ENCODE data around the gene COLEC11. TPM values are rescaled to one million over a fixed set of nuclear protein-coding genes. Genes with fewer than 3 reads are reported as not detected.

The COLEC11 gene
- total and polyA plus RNA-seq, 2 of the 13 experiments (the other 11 are each of a cell fraction or from before 2014, with no cell fraction given): 1.5 to 3.0 TPM

DNA sequence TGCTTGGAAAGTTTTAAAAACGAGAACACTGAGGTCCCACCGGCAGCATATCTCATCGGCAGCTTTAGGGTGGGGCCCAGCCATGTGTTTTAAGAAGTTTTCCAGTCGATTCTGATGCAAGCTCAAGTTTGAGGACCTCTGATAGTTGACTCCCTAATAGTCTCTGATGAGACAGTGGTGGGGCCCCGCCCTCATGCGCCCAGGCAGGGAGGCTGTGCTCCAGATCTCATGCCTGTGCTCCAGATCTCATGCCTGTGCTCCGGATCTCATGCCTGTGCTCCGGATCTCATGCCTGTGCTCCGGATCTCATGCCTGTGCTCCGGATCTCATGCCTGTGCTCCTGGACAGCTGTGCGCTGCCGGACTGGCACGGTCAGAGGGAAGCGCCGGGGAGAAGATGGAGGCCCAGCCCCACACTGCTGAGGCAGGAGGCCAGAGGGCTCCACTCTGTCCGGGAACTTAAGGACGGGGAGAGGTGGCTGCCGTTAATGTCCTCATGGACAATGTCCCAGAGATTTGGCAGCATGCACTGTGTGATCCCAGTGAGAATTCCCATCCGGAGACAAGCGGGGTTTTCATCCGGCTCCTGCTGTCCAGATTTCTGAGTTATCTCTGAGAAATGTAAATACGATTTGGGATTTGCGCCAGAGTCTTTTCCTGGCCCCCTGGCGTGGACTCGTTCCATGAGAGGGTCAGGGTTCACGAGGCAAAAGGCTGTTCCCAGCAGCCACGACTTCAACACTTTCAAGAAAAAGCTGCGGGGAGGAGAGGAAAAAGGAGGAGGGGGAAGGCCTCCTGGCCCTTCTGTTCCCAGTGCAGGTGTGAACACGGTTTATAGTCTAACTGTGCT, 9.4 kb upstream of the COLEC11 start (continued):
- TF ChIP-seq, protein P1, sequence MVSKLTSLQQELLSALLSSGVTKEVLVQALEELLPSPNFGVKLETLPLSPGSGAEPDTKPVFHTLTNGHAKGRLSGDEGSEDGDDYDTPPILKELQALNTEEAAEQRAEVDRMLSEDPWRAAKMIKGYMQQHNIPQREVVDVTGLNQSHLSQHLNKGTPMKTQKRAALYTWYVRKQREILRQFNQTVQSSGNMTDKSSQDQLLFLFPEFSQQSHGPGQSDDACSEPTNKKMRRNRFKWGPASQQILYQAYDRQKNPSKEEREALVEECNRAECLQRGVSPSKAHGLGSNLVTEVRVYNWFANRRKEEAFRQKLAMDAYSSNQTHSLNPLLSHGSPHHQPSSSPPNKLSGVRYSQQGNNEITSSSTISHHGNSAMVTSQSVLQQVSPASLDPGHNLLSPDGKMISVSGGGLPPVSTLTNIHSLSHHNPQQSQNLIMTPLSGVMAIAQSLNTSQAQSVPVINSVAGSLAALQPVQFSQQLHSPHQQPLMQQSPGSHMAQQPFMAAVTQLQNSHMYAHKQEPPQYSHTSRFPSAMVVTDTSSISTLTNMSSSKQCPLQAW (CRISPR knock-in tag; IDR thresholded peaks at IDR 0.05): peak; percentile 22; the same call in 1 of the 2 replicates
- no peak for TF ChIP-seq NCOA1 (CRISPR knock-in tag; IDR thresholded peaks at IDR 0.05)
- TF ChIP-seq, protein P2, sequence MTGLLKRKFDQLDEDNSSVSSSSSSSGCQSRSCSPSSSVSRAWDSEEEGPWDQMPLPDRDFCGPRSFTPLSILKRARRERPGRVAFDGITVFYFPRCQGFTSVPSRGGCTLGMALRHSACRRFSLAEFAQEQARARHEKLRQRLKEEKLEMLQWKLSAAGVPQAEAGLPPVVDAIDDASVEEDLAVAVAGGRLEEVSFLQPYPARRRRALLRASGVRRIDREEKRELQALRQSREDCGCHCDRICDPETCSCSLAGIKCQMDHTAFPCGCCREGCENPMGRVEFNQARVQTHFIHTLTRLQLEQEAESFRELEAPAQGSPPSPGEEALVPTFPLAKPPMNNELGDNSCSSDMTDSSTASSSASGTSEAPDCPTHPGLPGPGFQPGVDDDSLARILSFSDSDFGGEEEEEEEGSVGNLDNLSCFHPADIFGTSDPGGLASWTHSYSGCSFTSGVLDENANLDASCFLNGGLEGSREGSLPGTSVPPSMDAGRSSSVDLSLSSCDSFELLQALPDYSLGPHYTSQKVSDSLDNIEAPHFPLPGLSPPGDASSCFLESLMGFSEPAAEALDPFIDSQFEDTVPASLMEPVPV (CRISPR knock-in tag; IDR thresholded peaks at IDR 0.05): peak; percentile 33; the same call in 1 of the 2 replicates
- TF ChIP-seq DNMT1 (CRISPR knock-in tag; IDR thresholded peaks at IDR 0.05): no peak
- TF ChIP-seq, protein P3, sequence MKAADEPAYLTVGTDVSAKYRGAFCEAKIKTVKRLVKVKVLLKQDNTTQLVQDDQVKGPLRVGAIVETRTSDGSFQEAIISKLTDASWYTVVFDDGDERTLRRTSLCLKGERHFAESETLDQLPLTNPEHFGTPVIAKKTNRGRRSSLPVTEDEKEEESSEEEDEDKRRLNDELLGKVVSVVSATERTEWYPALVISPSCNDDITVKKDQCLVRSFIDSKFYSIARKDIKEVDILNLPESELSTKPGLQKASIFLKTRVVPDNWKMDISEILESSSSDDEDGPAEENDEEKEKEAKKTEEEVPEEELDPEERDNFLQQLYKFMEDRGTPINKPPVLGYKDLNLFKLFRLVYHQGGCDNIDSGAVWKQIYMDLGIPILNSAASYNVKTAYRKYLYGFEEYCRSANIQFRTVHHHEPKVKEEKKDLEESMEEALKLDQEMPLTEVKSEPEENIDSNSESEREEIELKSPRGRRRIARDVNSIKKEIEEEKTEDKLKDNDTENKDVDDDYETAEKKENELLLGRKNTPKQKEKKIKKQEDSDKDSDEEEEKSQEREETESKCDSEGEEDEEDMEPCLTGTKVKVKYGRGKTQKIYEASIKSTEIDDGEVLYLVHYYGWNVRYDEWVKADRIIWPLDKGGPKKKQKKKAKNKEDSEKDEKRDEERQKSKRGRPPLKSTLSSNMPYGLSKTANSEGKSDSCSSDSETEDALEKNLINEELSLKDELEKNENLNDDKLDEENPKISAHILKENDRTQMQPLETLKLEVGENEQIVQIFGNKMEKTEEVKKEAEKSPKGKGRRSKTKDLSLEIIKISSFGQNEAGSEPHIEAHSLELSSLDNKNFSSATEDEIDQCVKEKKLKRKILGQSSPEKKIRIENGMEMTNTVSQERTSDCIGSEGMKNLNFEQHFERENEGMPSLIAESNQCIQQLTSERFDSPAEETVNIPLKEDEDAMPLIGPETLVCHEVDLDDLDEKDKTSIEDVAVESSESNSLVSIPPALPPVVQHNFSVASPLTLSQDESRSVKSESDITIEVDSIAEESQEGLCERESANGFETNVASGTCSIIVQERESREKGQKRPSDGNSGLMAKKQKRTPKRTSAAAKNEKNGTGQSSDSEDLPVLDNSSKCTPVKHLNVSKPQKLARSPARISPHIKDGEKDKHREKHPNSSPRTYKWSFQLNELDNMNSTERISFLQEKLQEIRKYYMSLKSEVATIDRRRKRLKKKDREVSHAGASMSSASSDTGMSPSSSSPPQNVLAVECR (CRISPR knock-in tag; IDR thresholded peaks at IDR 0.05; ENCODE audit: borderline replicate concordance): peak; percentile 73; the same call in 1 of the 2 replicates
- no peak for TF ChIP-seq ZNF251 (CRISPR knock-in tag; IDR thresholded peaks at IDR 0.05)
- no peak for TF ChIP-seq HOXD1 (CRISPR knock-in tag; IDR thresholded peaks at IDR 0.05)
- TF ChIP-seq, protein P4, sequence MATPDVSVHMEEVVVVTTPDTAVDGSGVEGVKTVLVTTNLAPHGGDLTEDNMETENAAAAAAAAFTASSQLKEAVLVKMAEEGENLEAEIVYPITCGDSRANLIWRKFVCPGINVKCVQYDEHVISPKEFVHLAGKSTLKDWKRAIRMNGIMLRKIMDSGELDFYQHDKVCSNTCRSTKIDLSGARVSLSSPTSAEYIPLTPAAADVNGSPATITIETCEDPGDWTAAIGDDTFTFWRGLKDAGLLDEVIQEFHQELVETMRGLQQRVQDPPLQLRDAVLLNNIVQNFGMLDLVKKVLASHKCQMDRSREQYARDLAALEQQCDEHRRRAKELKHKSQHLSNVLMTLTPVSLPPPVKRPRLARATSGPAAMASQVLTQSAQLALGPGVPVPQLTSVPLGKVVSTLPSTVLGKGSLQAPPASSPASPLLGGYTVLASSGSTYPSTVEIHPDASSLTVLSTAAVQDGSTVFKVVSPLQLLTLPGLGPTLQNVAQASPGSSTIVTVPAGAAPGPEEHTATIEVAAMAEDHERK (CRISPR knock-in tag; IDR thresholded peaks at IDR 0.05; ENCODE audit: low read depth): no peak
- no peak for TF ChIP-seq ZNF713 (CRISPR knock-in tag; IDR thresholded peaks at IDR 0.05)
- TF ChIP-seq, protein P5, sequence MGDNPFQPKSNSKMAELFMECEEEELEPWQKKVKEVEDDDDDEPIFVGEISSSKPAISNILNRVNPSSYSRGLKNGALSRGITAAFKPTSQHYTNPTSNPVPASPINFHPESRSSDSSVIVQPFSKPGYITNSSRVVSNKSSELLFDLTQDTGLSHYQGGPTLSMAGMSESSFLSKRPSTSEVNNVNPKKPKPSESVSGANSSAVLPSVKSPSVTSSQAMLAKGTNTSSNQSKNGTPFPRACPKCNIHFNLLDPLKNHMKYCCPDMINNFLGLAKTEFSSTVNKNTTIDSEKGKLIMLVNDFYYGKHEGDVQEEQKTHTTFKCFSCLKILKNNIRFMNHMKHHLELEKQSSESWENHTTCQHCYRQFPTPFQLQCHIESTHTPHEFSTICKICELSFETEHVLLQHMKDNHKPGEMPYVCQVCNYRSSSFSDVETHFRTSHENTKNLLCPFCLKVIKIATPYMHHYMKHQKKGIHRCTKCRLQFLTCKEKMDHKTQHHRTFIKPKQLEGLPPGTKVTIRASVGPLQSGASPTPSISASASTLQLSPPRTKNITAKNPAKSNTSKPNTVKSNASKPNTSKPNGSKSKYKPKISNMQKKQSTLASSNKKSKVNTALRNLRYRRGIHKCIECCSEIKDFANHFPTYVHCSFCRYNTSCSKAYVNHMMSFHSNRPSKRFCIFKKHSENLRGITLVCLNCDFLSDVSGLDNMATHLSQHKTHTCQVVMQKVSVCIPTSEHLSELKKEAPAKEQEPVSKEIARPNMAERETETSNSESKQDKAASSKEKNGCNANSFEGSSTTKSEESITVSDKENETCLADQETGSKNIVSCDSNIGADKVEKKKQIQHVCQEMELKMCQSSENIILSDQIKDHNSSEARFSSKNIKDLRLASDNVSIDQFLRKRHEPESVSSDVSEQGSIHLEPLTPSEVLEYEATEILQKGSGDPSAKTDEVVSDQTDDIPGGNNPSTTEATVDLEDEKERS (CRISPR knock-in tag; IDR thresholded peaks at IDR 0.05): 0 out of 2 replicates have a peak, but pooled peaks have one; percentile 54
- 0 out of 2 replicates have a peak, but pooled peaks have one; percentile 36 for TF ChIP-seq KDM4B (CRISPR knock-in tag; IDR thresholded peaks at IDR 0.05)
- TF ChIP-seq, protein P6, sequence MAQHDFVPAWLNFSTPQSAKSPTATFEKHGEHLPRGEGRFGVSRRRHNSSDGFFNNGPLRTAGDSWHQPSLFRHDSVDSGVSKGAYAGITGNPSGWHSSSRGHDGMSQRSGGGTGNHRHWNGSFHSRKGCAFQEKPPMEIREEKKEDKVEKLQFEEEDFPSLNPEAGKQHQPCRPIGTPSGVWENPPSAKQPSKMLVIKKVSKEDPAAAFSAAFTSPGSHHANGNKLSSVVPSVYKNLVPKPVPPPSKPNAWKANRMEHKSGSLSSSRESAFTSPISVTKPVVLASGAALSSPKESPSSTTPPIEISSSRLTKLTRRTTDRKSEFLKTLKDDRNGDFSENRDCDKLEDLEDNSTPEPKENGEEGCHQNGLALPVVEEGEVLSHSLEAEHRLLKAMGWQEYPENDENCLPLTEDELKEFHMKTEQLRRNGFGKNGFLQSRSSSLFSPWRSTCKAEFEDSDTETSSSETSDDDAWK (CRISPR knock-in tag; IDR thresholded peaks at IDR 0.05): no peak
- TF ChIP-seq ZNF234 (CRISPR knock-in tag; conservative IDR thresholded peaks at IDR 0.05): no peak
